ENCODE measurements around the gene RABGAP1L. TPM values are rescaled to one million over a fixed set of nuclear protein-coding genes. Genes with fewer than 3 reads are reported as not detected.

RABGAP1L gene
- total and polyA plus RNA-seq, 2 of the 8 experiments (the other 6 are each of a cell fraction or from before 2014, with no cell fraction given), result 33.3 to 156 TPM

GRCh38 chr1:174114788-174115448 is 44.4 kb upstream of the RABGAP1L start:
- H3K4me1 ChIP-seq (replicated peaks in 1 of 4; ENCODE audit: control insufficient read depth in 3 of 4, insufficient read depth in 4 of 4, low read length in 3 of 4), result no peaks in the 10 kb centered on the region
- H4K5ac ChIP-seq (ENCODE audit: insufficient read length, low read depth, low read length), result no peak overlapping the region
- no peak overlapping the region for H2BK12ac ChIP-seq (ENCODE audit: low read depth, low read length)
- H3K79me1 ChIP-seq (ENCODE audit: low read depth, low read length), result no peaks in the 10 kb centered on the region
- no peak overlapping the region for H2AK5ac ChIP-seq (ENCODE audit: low read depth, low read length)
- H3K18ac ChIP-seq (ENCODE audit: extremely low read depth, low read length), result no peak overlapping the region
- no peaks in the 10 kb centered on the region for H3K79me2 ChIP-seq (ENCODE audit: control insufficient read depth in 1 of 2, insufficient read depth in 2 of 2, low read length in 2 of 2)
- H3K4me2 ChIP-seq (ENCODE audit: insufficient read depth in 1 of 2, low read depth in 2 of 2, low read length in 2 of 2), result no peak overlapping the region
- H3K27ac ChIP-seq (ENCODE audit: low read depth, low read length), result no peak overlapping the region
- CTCF ChIA-PET (ENCODE audit: partially characterized antibody), result interaction anchor here (0.6 to 2.8 kb wide), 38 partner anchors 9 to 208 kb away, joined by 3 to 13 read pairs (median 4); partner anchors contain the start of genes RC3H1 and SERPINC1
- H2BK20ac ChIP-seq (ENCODE audit: low read length), result no peak overlapping the region
- no peaks in the 10 kb centered on the region for H4K20me1 ChIP-seq (replicated peaks in 1 of 2; ENCODE audit: control insufficient read depth in 1 of 2, insufficient read depth in 2 of 2, low read length in 2 of 2)
- WGBS, 2 experiments (ENCODE audit: extremely low coverage in 1 of 2, insufficient coverage in 1 of 2, insufficient read length in 1 of 2, insufficient replicate concordance in 2 of 2, low coverage in 1 of 2, low lambda C conversion rate in 2 of 2, missing lambda C conversion rate in 1 of 2), result 52% methylated on average over 6 of the region's 6 CpGs; no CpG with 5 or more reads in 1 of the 2 experiments
- H3K23me2 ChIP-seq (ENCODE audit: low read depth, low read length), result no peaks in the 10 kb centered on the region
- H3K9ac ChIP-seq (replicated peaks in 1 of 4; ENCODE audit: extremely low read depth in 1 of 4, low read depth in 3 of 4, low read length in 3 of 4), result no peak overlapping the region
- no peak overlapping the region for H2BK5ac ChIP-seq (ENCODE audit: low read depth, low read length)
- H2AFZ ChIP-seq (ENCODE audit: low read length), result peak overlapping the region; percentile 47; the same call in 1 of the 2 replicates
- H3K4ac ChIP-seq (replicated peaks; ENCODE audit: insufficient read length, low read depth, low read length), result no peak overlapping the region
- FAIRE-seq, result peak; percentile 97
- DNase-seq (ENCODE audit: low read depth in 1 of 2, low spot score in 2 of 2), result peak in 1 of 2 experiments; percentile 47
- H2BK120ac ChIP-seq (replicated peaks; ENCODE audit: low read depth, low read length), result no peak overlapping the region
- H3K56ac ChIP-seq (replicated peaks; ENCODE audit: insufficient read length, low read depth, low read length), result no peak overlapping the region
- H3K36me3 ChIP-seq (ENCODE audit: control insufficient read depth in 2 of 4, insufficient read depth in 4 of 4, low read length in 3 of 4), result no peaks in the 10 kb centered on the region
- H3K23ac ChIP-seq (ENCODE audit: insufficient read length), result no peak overlapping the region
- H3K9me3 ChIP-seq (ENCODE audit: insufficient read depth in 2 of 2, low read depth in 1 of 2, low read length in 1 of 2), result no peaks in the 10 kb centered on the region
- H4K91ac ChIP-seq (replicated peaks; ENCODE audit: insufficient read length, low read length), result no peak overlapping the region
- no peak overlapping the region for H2BK15ac ChIP-seq (ENCODE audit: low read length)
- no peak overlapping the region for H4K8ac ChIP-seq (ENCODE audit: extremely low read depth, insufficient read depth, low read length)
- TF ChIP-seq PHF8 (conservative IDR thresholded peaks at IDR 0.05; ENCODE audit: low read depth, low read length), result no peak
- TF ChIP-seq GTF2F1 (IDR thresholded peaks at IDR 0.05; ENCODE audit: borderline replicate concordance, low read depth, low read length), result no peak
- TF ChIP-seq CTCF (IDR thresholded peaks at IDR 0.05; ENCODE audit: control extremely low read depth in 1 of 3, insufficient read depth in 1 of 3, low read depth in 1 of 3, low read length in 3 of 3), result peak in 2 of 3 experiments; percentile 38 to 85; a peak in 3 of 4 replicates
- TF ChIP-seq BRCA1 (IDR thresholded peaks at IDR 0.05; ENCODE audit: low read depth, low read length), result no peak
- TF ChIP-seq RAD21 (IDR thresholded peaks at IDR 0.05 in 1 of 2, conservative IDR thresholded peaks at IDR 0.05 in 1 of 2; ENCODE audit: low read depth in 2 of 2, low read length in 2 of 2), result peak; percentile 36 to 53
- H3K27me3 ChIP-seq (replicated peaks in 1 of 4; ENCODE audit: control insufficient read depth in 3 of 4, extremely low read depth in 1 of 4, insufficient read depth in 3 of 4, low read length in 3 of 4), result no peaks in the 10 kb centered on the region
- POLR2A ChIA-PET (ENCODE audit: partially characterized antibody), result no interaction called here
- no peak overlapping the region for H3K14ac ChIP-seq (ENCODE audit: insufficient read length)
- H3K4me3 ChIP-seq (ENCODE audit: extremely low read depth in 1 of 4, insufficient read depth in 2 of 4, low read depth in 3 of 4, low read length in 4 of 4), result no peak overlapping the region

All from H1 (cell line).